ENCODE data around the gene YJEFN3. TPM values are rescaled to one million over a fixed set of nuclear protein-coding genes. Genes with fewer than 3 reads are reported as not detected.

Gene YJEFN3
- total RNA-seq, 1 experiment from 2014 or later: 16.6 TPM

DNA sequence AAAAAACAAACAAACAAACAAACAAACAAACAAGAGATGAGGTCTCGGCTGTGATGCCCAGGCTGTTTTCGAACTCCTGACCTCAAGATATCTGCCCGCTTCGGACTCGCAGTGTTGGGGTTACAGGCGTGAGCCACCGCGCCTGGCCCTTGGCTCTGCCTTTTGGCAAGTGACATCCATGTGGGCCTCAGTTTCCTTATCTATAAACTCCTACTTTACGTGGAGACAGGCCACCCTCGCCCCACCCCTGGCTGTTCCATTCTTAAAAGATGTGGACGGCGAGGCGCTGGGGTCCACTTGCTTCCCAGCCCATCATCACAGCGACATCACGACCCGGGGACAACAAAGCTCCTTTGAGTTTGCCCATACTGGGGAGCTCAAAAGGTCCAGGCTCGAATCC, 15.0 kb upstream of the YJEFN3 start:
- no peak overlapping the region for H2AK5ac ChIP-seq (ENCODE audit: insufficient read length, low read length)
- no peak for TF ChIP-seq CTCF (conservative IDR thresholded peaks at IDR 0.05)
- no peak overlapping the region for H4K8ac ChIP-seq (replicated peaks; ENCODE audit: insufficient read length, low read depth, low read length)
- no peak overlapping the region for H2BK120ac ChIP-seq (ENCODE audit: low read depth, low read length, poor library complexity, severe bottlenecking)
- no peaks in the 10 kb centered on the region for H3K79me1 ChIP-seq (ENCODE audit: insufficient read depth, low read depth, low read length, poor library complexity, severe bottlenecking)
- H3K4ac ChIP-seq (ENCODE audit: low read depth, low read length): no peak overlapping the region
- no peak overlapping the region for H2BK12ac ChIP-seq (ENCODE audit: insufficient read length, low read depth, low read length)
- H3K56ac ChIP-seq (ENCODE audit: insufficient read length, low read depth, low read length): no peak overlapping the region
- H3K27ac ChIP-seq (ENCODE audit: insufficient read length, low read depth, low read length): no peak overlapping the region
- Mint-ChIP-seq H3K27ac (no peak overlapping the region), H3K9me3 (no peaks in the 10 kb centered on the region), H3K36me3 (ENCODE audit: insufficient read depth in 1 of 3, low read depth in 3 of 3) (peaks cover 0 to 11% (median 0%) of the 10 kb centered on the region in 3 experiments; a peak in 4 of 7 replicates), H3K4me1 (peaks cover 3 to 13% of the 10 kb centered on the region in 2 experiments), H3K27me3 (ENCODE audit: low read depth) (peaks cover 4% of the 10 kb centered on the region; the same call in 1 of the 2 replicates), H3K4me3 (no peak overlapping the region; a peak in 1 of 5 replicates)
- no peak overlapping the region for H3K18ac ChIP-seq (ENCODE audit: insufficient read length, low read depth, low read length)
- no peak overlapping the region for H2BK20ac ChIP-seq (ENCODE audit: low read depth, low read length, poor library complexity, severe bottlenecking)
- H3K23me2 ChIP-seq (ENCODE audit: insufficient read length, low read depth, low read length, poor library complexity, severe bottlenecking): peaks cover 5% of the 10 kb centered on the region
- DNase-seq: no peak
- H3K14ac ChIP-seq (ENCODE audit: insufficient read depth, low read length): no peak overlapping the region
- H2AFZ ChIP-seq (ENCODE audit: low read length): no peak overlapping the region
- no peaks in the 10 kb centered on the region for H3K9me3 ChIP-seq (ENCODE audit: control insufficient read depth, low read depth, low read length)
- no peaks in the 10 kb centered on the region for H3K4me1 ChIP-seq (ENCODE audit: insufficient read depth, low read length)
- H3K9ac ChIP-seq (ENCODE audit: extremely low read depth, insufficient read length, low read length): no peak overlapping the region
- H3K4me2 ChIP-seq (ENCODE audit: insufficient read depth, insufficient read length, low read length): no peak overlapping the region
- no peak overlapping the region for H3T11ph ChIP-seq (ENCODE audit: low read length)
- H4K5ac ChIP-seq (ENCODE audit: insufficient read length, low read depth, low read length): no peak overlapping the region
- no peak overlapping the region for H3K23ac ChIP-seq (ENCODE audit: insufficient read length, low read depth, low read length)
- no peak overlapping the region for H4K91ac ChIP-seq (ENCODE audit: insufficient read length, low read depth, low read length)
- peaks cover 6% of the 10 kb centered on the region; the same call in 1 of the 2 replicates for H3K79me2 ChIP-seq (ENCODE audit: insufficient read depth, low read length)
- no peaks in the 10 kb centered on the region for H4K20me1 ChIP-seq (ENCODE audit: control insufficient read depth, insufficient read depth, insufficient read length)
- WGBS (ENCODE audit: extremely low coverage, insufficient read length, low lambda C conversion rate): no CpG with 5 or more reads among the region's 17 CpGs
- H2BK15ac ChIP-seq (ENCODE audit: low read depth, low read length): no peak overlapping the region
- no peaks in the 10 kb centered on the region for H3K27me3 ChIP-seq (ENCODE audit: insufficient read depth, low read length)
- no peak overlapping the region for H2BK5ac ChIP-seq (ENCODE audit: insufficient read length, low read length)

Data from H9 (cell line).